ENCODE measurements around the gene BECN2.
A peak's percentile ranks its signal among the peaks of the same experiment; 100 is the strongest.

BECN2 gene

DNA sequence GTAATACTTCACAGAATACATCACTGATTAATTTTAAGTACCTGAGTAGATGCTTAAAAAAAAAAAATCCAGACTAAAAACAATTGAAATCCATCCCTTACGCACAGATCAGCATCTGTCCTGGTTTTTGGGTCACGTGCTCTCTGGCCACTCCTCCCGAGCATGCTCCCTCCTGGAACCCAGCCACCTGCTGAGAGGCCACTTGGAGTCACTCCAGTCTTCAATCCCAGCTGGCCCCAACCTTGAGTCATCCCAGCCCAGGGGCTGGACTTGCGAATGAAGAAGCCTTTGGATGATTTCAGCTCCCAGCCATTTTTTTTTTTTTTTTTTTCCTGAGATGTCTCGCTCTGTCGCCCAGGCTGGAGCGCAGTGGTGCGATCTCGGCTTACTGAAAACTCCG is 32.5 kb downstream of the BECN2 start:
- Histone ChIP-seq H3K36me3 (no peaks in the 10 kb centered on the region), H3K9me3 (no peaks in the 10 kb centered on the region), H3K4me3 (ENCODE audit: low read depth, low read length) (no peak overlapping the region), H3K27me3 (no peaks in the 10 kb centered on the region), H3K4me1 (peaks cover 11% of the 10 kb centered on the region)
- DNase-seq = peak; percentile 95
- TF ChIP-seq, protein P1, sequence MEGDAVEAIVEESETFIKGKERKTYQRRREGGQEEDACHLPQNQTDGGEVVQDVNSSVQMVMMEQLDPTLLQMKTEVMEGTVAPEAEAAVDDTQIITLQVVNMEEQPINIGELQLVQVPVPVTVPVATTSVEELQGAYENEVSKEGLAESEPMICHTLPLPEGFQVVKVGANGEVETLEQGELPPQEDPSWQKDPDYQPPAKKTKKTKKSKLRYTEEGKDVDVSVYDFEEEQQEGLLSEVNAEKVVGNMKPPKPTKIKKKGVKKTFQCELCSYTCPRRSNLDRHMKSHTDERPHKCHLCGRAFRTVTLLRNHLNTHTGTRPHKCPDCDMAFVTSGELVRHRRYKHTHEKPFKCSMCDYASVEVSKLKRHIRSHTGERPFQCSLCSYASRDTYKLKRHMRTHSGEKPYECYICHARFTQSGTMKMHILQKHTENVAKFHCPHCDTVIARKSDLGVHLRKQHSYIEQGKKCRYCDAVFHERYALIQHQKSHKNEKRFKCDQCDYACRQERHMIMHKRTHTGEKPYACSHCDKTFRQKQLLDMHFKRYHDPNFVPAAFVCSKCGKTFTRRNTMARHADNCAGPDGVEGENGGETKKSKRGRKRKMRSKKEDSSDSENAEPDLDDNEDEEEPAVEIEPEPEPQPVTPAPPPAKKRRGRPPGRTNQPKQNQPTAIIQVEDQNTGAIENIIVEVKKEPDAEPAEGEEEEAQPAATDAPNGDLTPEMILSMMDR (IDR thresholded peaks at IDR 0.05; ENCODE audit: low read depth, low read length) = no peak

GRCh38 chr1:241992734-241993133 is 35.2 kb downstream of the BECN2 start:
- Histone ChIP-seq H3K4me3 (ENCODE audit: low read depth, low read length) (no peak overlapping the region), H3K4me1 (peaks cover 11% of the 10 kb centered on the region), H3K27me3 (no peaks in the 10 kb centered on the region), H3K9me3 (no peaks in the 10 kb centered on the region), H3K36me3 (no peaks in the 10 kb centered on the region)
- TF ChIP-seq, protein P1 (IDR thresholded peaks at IDR 0.05; ENCODE audit: low read depth, low read length) = no peak
- no peak for DNase-seq

DNA sequence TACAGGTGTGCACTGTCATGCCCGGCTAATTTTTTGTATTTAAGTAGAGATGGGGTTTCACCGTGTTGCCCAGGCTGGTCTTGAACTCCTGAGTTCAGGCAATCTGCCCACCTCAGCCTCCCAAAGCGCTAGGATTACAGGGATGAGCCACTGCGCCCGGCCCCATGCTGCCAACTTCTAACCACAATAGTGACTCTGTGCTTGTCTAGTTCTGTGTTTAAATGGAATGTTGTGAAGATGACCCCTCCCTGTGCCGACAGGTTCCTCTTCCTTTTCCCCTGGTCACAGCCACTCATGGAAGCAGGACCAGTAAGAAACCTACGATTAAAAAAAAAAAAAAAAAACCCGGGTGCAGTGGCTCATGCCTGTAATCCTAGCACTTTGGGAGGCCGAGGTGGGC is 36.6 kb downstream of the BECN2 start:
- no peak for DNase-seq

DNA sequence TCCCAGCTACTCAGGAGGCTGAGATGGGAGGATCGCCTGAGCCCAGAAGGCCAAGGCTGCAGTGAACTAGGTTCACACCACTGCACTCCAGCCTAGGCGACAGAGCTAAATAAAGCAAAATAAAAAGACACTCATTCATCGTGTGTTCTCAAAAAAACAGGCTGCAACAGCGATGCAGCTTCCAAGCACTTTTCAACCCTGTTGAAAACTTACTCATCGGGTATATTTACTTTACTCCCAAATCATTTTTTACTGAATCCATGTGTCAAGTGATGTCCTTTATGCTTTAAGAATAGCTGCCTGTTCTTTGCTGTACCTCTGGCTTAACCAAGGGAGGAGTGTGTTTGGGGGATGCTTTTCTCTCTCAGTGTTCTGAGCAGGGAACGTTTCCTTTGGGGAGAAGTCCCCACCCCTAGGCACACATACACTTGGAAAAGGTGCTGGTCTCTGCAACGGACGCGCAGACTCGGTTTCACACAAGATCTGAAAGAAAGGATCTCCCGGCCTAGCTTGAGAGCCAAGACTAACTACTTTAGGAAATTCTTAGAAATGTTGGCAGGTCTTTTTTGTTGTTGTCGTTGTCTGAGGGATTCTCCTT is 39.9 kb downstream of the BECN2 start:
- H3K27me3 ChIP-seq = no peaks in the 10 kb centered on the region
- H3K4me3 ChIP-seq (ENCODE audit: low read depth, low read length) = no peak overlapping the region
- no peaks in the 10 kb centered on the region; the same call in 1 of the 2 replicates for H3K9me3 ChIP-seq
- TF ChIP-seq, protein P1 (IDR thresholded peaks at IDR 0.05; ENCODE audit: low read depth, low read length) = no peak
- DNase-seq = no peak
- H3K36me3 ChIP-seq = no peaks in the 10 kb centered on the region
- peaks cover 4% of the 10 kb centered on the region; the same call in 1 of the 2 replicates for H3K4me1 ChIP-seq

More for the DNA sequence above, 36.6 kb downstream of the BECN2 start:
- Histone ChIP-seq H3K9me3 (no peaks in the 10 kb centered on the region; the same call in 1 of the 2 replicates), H3K4me3 (ENCODE audit: low read depth, low read length) (no peak overlapping the region), H3K4me1 (peaks cover 8% of the 10 kb centered on the region), H3K27me3 (no peaks in the 10 kb centered on the region), H3K36me3 (no peaks in the 10 kb centered on the region)
- TF ChIP-seq, protein P1 (IDR thresholded peaks at IDR 0.05; ENCODE audit: low read depth, low read length) = no peak

- DNase-seq = peak; percentile 74
- peak overlapping the region; percentile 44 for H3K4me3 ChIP-seq (ENCODE audit: low read depth, low read length)
- TF ChIP-seq, protein P1 (IDR thresholded peaks at IDR 0.05; ENCODE audit: low read depth, low read length) = peak; percentile 68
- no peaks in the 10 kb centered on the region; the same call in 1 of the 2 replicates for H3K9me3 ChIP-seq
- H3K36me3 ChIP-seq = no peaks in the 10 kb centered on the region
- no peaks in the 10 kb centered on the region for H3K27me3 ChIP-seq
- H3K4me1 ChIP-seq = peaks cover 4% of the 10 kb centered on the region; the same call in 1 of the 2 replicates
Measured at GRCh38 chr1:241998412-241998921, 40.9 kb downstream of the BECN2 start.

DNA sequence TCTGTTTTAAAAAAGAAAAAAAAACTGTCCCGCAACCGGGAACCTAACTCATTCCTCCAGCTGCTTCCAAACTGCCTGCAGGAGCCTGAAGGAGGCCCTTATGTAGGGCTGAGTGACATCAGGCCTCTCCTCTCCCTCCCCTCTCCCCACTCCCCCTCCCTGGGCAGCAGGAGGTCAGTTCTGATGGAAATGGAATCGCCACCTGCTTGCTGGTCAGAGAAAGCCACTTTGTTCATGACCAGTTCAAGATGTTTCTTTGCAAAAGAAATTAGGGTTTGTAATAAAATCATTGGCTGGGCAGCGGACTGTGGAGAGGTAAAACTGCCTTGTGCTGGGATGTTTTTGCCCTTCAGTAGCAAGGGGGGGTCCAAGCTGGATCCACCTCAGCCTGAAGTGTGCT is 41.5 kb downstream of the BECN2 start, which contains the start of gene MAP1LC3C:
TSS of gene MAP1LC3C (minus strand) at position 73 of the 400 bp plus-strand sequence. CDS start 90 bp downstream, outside the sequence.
- TF ChIP-seq, protein P1 (IDR thresholded peaks at IDR 0.05; ENCODE audit: low read depth, low read length) = no peak
- Histone ChIP-seq H3K9me3 (no peaks in the 10 kb centered on the region; the same call in 1 of the 2 replicates), H3K4me3 (ENCODE audit: low read depth, low read length) (peak within 1 kb of the TSS; percentile 44), H3K4me1 (peaks cover 4% of the 10 kb centered on the region; the same call in 1 of the 2 replicates), H3K27me3 (no peaks in the 10 kb centered on the region), H3K36me3 (no peaks in the 10 kb centered on the region)
- DNase-seq = no peak
